RWPE2 (cell line): ENCODE measurements around the gene MEIOSIN.

Experiments
- ATAC-seq: fragments of 200-7000 bp; cut with Tn5 transposase; 3 replicates; pipeline ENCODE4 v1.9.1; 2021; ENCODE audit warnings: low read depth
- DNase-seq: peaks from one replicate; pipeline ENCODE4 v3.0.0-alpha.2; 2020; ENCODE audit warnings: low spot score
- H3K27ac ChIP-seq: fragments of 450-650 bp; 2 replicates; pipeline ENCODE4 v1.5.1; 2017; ENCODE audit warnings: mild to moderate bottlenecking; ENCODE audit not compliant: poor library complexity, severe bottlenecking
- H3K27me3 ChIP-seq: fragments of 250-450 bp; sonication (Bioruptor Pico); 2 replicates; pipeline ENCODE4 v1.5.1; 2021; ENCODE audit warnings: mild to moderate bottlenecking, moderate library complexity; ENCODE audit not compliant: insufficient read depth, poor library complexity, severe bottlenecking
- H3K36me3 ChIP-seq: fragments of 250-450 bp; sonication (Bioruptor Pico); 2 replicates; pipeline ENCODE4 v1.5.1; 2020; ENCODE audit warnings: low read depth, mild to moderate bottlenecking, moderate library complexity
- H3K4me1 ChIP-seq: fragments of 250-450 bp; sonication (Bioruptor Pico); 2 replicates; pipeline ENCODE4 v1.5.1; 2021; ENCODE audit warnings: mild to moderate bottlenecking, moderate library complexity; ENCODE audit not compliant: insufficient read depth, poor library complexity, severe bottlenecking
- H3K4me3 ChIP-seq: fragments of 250-450 bp; sonication (Bioruptor Pico); 2 replicates; pipeline ENCODE4 v1.5.1; 2021; ENCODE audit warnings: mild to moderate bottlenecking, moderate library complexity; ENCODE audit not compliant: severe bottlenecking
- H3K9me3 ChIP-seq: fragments of 250-450 bp; sonication (Bioruptor Pico); 2 replicates; pipeline ENCODE4 v1.5.1; 2021; ENCODE audit warnings: mild to moderate bottlenecking, moderate library complexity; ENCODE audit not compliant: severe bottlenecking
- TF ChIP-seq, protein P1 (sequence below): fragments of 450-650 bp; IDR thresholded peaks from one replicate; pipeline ENCODE4 v1.5.1; 2017; ENCODE audit warnings: mild to moderate bottlenecking, moderate library complexity; ENCODE audit not compliant: poor library complexity, severe bottlenecking

The MEIOSIN gene

DNA sequence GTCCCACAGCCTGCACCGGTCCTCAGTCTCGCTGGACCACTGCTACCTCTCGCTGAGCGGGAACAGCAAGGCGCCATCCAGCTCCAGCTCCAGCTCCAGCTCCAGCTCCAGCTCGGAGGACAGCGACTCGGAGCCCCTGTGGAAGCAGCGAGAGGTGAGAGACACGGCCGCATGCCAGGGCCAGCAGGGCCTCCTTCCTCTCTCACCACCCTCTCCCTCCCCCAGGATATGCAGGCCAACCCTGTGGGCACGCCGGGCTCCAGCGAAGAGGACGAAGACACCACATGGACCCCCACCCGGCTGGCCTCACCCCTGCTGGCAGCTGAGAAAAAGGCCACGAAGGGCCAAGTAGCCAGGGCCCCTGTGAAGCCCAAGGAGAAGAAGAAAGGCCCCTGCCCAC is 28.5 kb downstream of the MEIOSIN start:
- H3K27ac ChIP-seq: no peak overlapping the region
- TF ChIP-seq, protein P1, sequence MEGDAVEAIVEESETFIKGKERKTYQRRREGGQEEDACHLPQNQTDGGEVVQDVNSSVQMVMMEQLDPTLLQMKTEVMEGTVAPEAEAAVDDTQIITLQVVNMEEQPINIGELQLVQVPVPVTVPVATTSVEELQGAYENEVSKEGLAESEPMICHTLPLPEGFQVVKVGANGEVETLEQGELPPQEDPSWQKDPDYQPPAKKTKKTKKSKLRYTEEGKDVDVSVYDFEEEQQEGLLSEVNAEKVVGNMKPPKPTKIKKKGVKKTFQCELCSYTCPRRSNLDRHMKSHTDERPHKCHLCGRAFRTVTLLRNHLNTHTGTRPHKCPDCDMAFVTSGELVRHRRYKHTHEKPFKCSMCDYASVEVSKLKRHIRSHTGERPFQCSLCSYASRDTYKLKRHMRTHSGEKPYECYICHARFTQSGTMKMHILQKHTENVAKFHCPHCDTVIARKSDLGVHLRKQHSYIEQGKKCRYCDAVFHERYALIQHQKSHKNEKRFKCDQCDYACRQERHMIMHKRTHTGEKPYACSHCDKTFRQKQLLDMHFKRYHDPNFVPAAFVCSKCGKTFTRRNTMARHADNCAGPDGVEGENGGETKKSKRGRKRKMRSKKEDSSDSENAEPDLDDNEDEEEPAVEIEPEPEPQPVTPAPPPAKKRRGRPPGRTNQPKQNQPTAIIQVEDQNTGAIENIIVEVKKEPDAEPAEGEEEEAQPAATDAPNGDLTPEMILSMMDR: no peak
- no peak for DNase-seq
- no peak for ATAC-seq
- no peaks in the 10 kb centered on the region for H3K9me3 ChIP-seq
- no peak overlapping the region for H3K4me3 ChIP-seq
- H3K4me1 ChIP-seq: no peaks in the 10 kb centered on the region
- H3K27me3 ChIP-seq: no peaks in the 10 kb centered on the region
- H3K36me3 ChIP-seq: no peaks in the 10 kb centered on the region

DNA sequence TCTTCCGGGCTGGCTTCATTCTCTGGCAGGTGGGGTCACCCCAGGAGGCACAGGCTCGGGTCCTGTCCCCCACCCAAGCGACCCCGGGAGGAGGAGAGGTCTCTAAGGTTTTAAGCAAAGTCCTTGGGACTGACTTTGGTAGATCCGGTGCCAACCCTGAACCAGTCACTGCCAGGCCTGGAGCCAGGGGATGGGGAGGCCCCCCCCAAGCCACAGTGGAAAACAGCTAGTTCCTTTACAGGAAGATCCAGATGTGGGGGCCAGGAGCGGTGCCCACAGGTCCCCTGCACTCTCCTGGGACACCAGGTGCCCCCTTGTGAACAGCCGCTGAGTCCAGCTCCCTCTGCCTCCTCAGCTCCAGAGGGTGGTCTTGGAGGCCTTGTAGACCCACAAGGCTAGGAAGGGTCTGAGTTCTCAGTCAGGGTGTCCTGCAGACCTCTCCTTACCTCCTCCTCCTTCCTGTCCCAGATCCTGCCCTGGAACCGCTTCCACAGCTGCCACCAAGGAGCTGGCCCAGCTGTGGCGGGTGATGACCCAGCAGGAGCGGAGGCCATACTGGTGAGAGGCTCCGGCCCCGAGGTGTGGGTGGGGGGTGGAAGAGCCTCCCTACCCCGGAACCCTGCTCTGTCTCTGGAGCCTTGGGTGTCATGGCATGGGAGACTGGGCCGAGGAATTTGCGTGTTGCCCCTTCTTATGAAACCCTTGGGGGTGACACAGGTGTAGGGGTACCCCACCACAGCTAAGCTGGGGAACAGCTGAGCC is 29.8 kb downstream of the MEIOSIN start:
- ATAC-seq (no peak), DNase-seq (no peak)
- Histone ChIP-seq H3K9me3 (no peaks in the 10 kb centered on the region), H3K27me3 (no peaks in the 10 kb centered on the region), H3K27ac (no peak overlapping the region), H3K36me3 (no peaks in the 10 kb centered on the region), H3K4me3 (no peak overlapping the region), H3K4me1 (no peaks in the 10 kb centered on the region)
- TF ChIP-seq, protein P1: no peak

GRCh38 chr19:45763691-45764294 is 30.6 kb downstream of the MEIOSIN start:
- ATAC-seq (no peak), DNase-seq (no peak)
- TF ChIP-seq, protein P1: no peak
- Histone ChIP-seq H3K36me3 (no peaks in the 10 kb centered on the region), H3K4me3 (no peak overlapping the region), H3K27me3 (no peaks in the 10 kb centered on the region), H3K9me3 (no peaks in the 10 kb centered on the region), H3K4me1 (no peaks in the 10 kb centered on the region), H3K27ac (no peak overlapping the region)

DNA sequence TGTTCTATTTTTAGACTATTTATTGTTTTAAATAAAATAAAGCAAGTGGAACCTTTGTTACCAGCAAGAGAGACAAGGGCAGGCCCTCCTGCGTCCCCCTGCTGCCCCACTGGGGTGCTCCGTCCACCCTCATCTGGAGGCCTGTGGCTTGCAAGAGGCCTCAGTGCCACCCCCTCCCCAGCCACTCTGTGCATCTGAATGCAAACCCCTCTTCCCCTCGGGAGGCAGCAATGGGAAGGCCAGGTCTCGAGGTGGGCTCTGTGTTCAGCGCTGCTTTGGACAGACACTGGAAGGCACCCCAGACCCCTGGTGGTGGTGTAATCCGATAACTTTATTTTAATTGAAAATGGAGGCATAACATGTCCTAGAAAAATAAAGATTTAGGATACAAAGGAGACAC is 31.2 kb downstream of the MEIOSIN start:
- Histone ChIP-seq H3K4me1 (no peaks in the 10 kb centered on the region), H3K27me3 (no peaks in the 10 kb centered on the region), H3K36me3 (no peaks in the 10 kb centered on the region), H3K27ac (no peak overlapping the region), H3K4me3 (no peak overlapping the region), H3K9me3 (no peaks in the 10 kb centered on the region)
- TF ChIP-seq, protein P1: no peak
- DNase-seq (no peak), ATAC-seq (no peak)
